ENCODE measurements around the gene RASSF9.

Gene RASSF9

GRCh38 chr12:85836197-85837090 lies at the start of gene RASSF9:
RASSF9 (minus strand) TSS chr12:85836409; CDS start chr12:85836201, 208 bp downstream.
- no peak for DNase-seq (ENCODE audit: low spot score)

GRCh38 chr12:85883763-85884162 lies 47.6 kb upstream of the RASSF9 start:
- no peak for DNase-seq (ENCODE audit: low spot score)

- no peak for DNase-seq (ENCODE audit: low spot score)
Measured at GRCh38 chr12:85877459-85877858, 41.2 kb upstream of the RASSF9 start.

GRCh38 chr12:85874031-85874461 lies 37.8 kb upstream of the RASSF9 start, which contains the start of gene NTS:
NTS (plus strand) TSS chr12:85874295; CDS start chr12:85874404, 109 bp downstream.
- DNase-seq (ENCODE audit: low spot score), result no peak

GRCh38 chr12:85872497-85873091 lies 36.4 kb upstream of the RASSF9 start:
- DNase-seq (ENCODE audit: low spot score), result peak; percentile 26

GRCh38 chr12:85866986-85867776 lies 31.0 kb upstream of the RASSF9 start:
- no peak for DNase-seq (ENCODE audit: low spot score)

- DNase-seq (ENCODE audit: low spot score), result no peak
Measured at GRCh38 chr12:85865890-85866289, 29.7 kb upstream of the RASSF9 start.

GRCh38 chr12:85856966-85857365 lies 20.8 kb upstream of the RASSF9 start:
- no peak for DNase-seq (ENCODE audit: low spot score)

- DNase-seq (ENCODE audit: low spot score), result no peak
Measured at GRCh38 chr12:85855305-85855704, 19.1 kb upstream of the RASSF9 start.

GRCh38 chr12:85849344-85849743 lies 13.1 kb upstream of the RASSF9 start:
- no peak for DNase-seq (ENCODE audit: low spot score)

GRCh38 chr12:85843606-85844310 lies 7.5 kb upstream of the RASSF9 start:
- no peak for DNase-seq (ENCODE audit: low spot score)

GRCh38 chr12:85835426-85836196 lies 598 bp downstream of the RASSF9 start:
- DNase-seq (ENCODE audit: low spot score), result no peak

GRCh38 chr12:85834378-85834777 lies 1.8 kb downstream of the RASSF9 start:
- DNase-seq (ENCODE audit: low spot score), result no peak

- DNase-seq (ENCODE audit: low spot score), result no peak
Measured at GRCh38 chr12:85833579-85833978, 2.6 kb downstream of the RASSF9 start.

GRCh38 chr12:85831327-85831990 lies 4.8 kb downstream of the RASSF9 start:
- no peak for DNase-seq (ENCODE audit: low spot score)

GRCh38 chr12:85829391-85829790 lies 6.8 kb downstream of the RASSF9 start:
- DNase-seq (ENCODE audit: low spot score), result no peak

- DNase-seq (ENCODE audit: low spot score), result no peak
Measured at GRCh38 chr12:85828576-85828975, 7.6 kb downstream of the RASSF9 start.

- DNase-seq (ENCODE audit: low spot score), result no peak
Measured at GRCh38 chr12:85825746-85826145, 10.5 kb downstream of the RASSF9 start.

GRCh38 chr12:85823436-85824180 lies 12.6 kb downstream of the RASSF9 start:
- DNase-seq (ENCODE audit: low spot score), result no peak

- no peak for DNase-seq (ENCODE audit: low spot score)
Measured at GRCh38 chr12:85821759-85822158, 14.4 kb downstream of the RASSF9 start.

All from hematopoietic multipotent progenitor cell treated with erythropoietin and hydrocortisone succinate and interleukin-3 and kit ligand, for 17 days (in vitro differentiated cells).